HK-2 (cell line): Measurements from ENCODE around the gene COL13A1.

Experiments
- DNase-seq: peaks from one replicate; pipeline ENCODE4 v3.0.0-alpha.2; 2018; ENCODE audit not compliant: unreplicated experiment

The COL13A1 gene

GRCh38 chr10:69791812-69792211, 9.9 kb upstream of the COL13A1 start:
- DNase-seq = no peak

DNA sequence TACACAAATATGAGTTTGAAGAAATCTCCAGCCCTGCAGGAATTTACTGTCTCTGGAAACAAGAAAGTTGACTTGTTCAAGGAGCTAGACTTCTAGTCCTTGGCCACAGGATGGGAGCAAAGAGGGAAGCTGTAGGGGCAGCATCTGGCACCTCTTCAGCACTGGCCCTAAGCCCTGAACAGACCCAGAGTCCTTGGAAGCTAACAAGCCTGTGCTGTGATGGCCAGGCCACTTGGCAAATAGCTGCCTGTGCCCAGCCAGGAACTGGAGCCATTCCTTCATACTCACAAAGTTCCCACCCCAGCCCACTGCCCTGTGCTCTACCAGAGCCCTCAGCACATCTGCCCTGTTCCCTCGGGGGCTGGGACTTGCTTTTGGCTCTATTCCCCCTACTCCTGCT, 9.4 kb upstream of the COL13A1 start:
- DNase-seq = no peak

- no peak for DNase-seq
Observed at GRCh38 chr10:69794673-69795072, 7.0 kb upstream of the COL13A1 start.

DNA sequence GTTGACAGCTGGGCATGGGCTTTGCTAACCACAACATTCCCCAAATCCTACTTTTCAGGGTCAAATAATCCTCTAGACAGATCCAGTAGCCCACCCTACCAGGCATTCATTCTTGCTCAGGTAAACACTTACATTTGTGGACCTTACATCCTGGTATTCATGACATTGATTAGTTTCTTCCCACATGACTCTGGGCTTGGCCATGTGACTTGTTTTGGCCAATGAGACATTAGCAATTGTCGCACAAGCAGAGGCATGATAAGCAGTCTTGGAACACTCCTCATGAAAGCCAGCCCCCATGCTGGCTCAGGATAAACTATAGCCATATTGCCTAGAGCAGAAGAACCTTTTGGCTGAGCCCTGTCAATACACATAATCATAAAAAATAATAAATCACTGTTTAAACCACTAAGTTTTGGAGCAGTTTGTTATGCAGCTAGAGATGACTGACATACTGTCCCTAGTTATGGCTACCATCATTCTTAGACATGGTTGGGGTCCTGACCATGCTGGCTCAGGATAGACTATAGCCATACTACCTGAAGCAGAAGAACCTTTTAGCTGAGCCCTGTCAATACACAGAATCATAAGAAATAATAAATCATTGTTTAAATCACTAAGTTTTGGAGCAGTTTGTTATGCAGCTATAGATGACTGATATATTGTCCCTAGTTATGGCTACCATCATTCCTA, 6.3 kb upstream of the COL13A1 start:
- no peak for DNase-seq

DNA sequence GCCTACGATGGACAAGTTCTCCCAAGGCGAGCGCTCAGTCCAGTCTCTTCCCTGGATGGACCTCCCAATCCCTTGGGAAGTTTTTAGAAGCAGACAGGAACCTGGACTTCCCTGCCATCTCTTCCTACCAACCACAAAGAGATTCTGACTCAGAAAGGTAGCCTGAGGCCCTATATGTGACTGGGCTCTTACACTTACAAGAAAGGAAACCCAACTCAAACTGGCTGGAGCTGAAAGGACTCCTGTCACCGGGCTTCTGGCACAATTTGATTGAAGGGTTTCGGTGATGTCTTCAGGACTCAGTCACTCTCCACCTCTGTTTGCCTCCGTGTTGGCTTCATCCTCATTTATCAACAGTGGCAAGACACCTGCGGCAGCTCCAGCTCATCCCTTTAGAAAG, 3.7 kb upstream of the COL13A1 start:
- no peak for DNase-seq

DNA sequence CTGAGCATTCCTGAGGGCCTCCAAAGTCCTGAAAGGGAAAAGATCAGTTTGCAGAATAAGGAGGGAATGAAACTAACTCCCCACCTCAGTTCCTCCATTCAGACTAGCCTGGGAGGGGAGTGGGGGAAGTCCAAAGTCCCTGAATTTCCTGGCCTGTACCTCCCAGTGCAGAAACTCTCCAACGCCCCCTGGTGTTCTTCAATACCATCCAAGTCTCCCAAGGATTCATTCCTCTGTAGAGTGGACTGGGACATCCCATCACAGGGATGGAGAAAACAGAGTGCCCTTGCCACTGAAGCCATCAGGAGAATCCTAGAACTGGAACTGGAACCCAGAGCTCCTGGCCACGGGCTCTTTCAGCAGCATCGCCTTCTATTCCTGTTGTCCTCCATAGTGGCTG, 1.6 kb upstream of the COL13A1 start:
- DNase-seq = peak; percentile 54

DNA sequence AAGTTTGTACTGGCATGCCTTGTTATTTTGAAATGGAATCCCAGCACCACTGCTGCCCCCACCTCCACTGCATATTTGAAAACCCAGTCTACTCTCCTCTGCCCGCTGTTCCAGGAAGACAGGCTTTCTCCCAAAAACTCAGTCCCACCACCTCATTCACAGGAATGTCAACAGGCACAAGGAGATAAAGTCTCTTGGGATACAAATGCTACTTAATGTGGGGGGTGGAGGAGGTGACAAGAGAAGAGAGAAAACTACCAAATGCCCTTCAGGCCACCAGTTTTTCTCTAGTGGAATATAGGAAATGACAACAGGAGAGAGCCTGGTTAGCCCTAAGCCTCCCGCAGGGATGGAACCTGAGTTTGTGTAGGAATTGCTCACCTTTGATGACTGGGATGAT, 1.0 kb upstream of the COL13A1 start:
- no peak for DNase-seq

DNA sequence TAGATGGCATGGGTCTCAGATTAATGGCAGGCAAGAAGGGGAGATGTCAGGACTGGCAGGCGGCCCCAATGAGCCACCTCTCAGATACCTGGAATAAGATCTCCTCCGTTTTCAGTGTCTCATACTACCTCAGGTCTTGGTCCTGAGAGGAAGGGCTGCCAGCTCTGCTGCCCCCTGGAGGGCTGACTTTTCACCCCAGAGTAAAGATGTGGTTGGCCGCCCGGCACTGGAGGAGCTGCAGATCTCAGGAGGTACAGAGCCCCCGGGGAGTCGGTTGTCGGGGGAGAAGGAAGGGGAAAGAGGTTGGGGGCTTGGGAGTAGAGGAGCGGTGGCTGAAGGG, 642 bp upstream of the COL13A1 start:
- DNase-seq = peak; percentile 54

DNA sequence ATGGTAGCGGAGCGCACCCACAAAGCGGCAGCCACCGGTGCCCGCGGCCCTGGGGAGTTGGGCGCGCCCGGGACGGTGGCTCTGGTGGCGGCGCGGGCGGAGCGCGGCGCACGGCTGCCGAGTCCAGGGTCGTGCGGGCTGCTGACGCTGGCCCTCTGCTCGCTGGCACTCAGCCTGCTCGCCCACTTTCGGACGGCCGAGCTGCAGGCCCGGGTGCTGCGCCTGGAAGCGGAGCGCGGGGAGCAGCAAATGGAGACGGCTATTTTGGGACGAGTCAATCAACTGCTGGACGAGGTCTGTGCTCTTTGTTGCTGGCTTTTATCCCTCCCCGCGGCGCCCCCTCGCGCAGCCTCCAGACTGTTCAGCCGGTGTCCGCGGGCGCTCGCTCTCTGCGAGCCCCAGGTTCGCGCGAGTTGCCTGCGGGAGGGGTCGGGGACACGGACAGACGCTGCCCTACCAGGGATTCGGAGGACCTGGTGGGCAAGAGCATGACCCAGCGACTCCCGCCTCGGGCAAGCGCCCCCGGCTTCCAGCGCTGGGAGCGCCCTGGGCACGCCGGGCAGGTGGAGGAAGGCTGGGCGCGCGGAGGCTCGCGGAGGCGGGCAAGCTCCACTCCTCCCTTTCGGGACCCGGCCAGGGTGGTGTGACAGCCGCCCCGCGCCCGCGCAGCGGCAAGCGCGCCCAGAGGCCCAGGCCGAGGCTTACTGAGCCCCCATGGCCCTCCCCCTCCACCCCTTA, 887 bp downstream of the COL13A1 start:
- DNase-seq = no peak

DNA sequence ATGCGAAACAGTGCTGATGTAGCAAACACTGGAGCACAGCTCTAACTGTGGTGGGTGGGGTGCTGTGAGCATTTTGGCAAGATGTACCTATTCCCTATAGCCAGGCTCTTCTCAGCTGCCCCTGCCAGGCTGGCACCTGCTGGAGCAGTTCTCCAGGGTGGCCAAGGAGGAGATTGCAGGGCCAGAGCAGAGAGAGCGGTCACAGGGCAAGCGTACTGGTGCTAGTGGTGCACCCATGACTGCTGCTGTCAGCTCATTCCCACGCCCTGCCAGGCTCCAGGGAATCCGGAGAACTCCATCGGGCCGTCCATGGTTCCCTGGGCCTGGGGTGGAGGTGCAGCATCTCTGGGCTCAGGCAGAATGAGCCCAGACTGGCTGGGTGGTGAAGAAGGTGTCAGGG, 2.1 kb downstream of the COL13A1 start:
- no peak for DNase-seq

GRCh38 chr10:69804775-69805174, 3.1 kb downstream of the COL13A1 start:
- no peak for DNase-seq

DNA sequence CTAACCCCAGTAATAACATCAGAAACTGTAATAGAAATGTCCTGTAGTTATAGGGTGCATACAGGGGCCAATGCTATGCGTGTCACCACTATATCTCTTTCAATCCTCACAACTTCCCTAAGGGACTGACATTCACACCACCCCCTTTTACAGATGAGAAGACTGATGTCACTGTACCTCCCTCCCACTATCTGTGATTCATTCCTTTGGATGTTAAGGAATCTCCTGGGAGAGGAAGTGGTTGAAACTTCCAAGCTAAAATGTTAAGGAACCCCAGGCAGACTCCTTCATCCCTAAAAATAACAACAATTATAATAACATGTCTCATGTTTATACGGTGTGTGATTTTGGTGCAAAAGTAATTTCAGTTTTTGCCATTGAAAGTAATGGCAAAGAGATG, 5.4 kb downstream of the COL13A1 start:
- no peak for DNase-seq

DNA sequence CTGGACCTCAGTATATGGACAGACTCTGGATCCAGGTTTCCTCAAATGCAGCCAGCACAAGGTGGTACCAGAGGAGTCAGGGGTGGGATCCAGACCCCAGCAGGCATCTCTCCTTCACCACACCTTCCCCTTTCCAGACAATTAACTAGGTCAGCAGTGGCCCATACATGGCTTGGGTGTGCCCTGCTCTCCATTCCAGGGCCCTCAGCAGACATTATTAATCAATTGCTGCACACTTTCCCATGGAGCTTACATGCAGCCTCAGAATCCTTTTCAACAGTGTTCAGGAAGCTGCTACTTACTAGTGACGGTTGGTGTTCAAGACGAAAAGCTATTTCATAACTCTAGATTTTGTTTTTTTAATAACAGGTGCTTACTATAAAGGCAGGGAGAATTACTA, 6.0 kb downstream of the COL13A1 start:
- no peak for DNase-seq

GRCh38 chr10:69809318-69809717, 7.6 kb downstream of the COL13A1 start:
- no peak for DNase-seq

DNA sequence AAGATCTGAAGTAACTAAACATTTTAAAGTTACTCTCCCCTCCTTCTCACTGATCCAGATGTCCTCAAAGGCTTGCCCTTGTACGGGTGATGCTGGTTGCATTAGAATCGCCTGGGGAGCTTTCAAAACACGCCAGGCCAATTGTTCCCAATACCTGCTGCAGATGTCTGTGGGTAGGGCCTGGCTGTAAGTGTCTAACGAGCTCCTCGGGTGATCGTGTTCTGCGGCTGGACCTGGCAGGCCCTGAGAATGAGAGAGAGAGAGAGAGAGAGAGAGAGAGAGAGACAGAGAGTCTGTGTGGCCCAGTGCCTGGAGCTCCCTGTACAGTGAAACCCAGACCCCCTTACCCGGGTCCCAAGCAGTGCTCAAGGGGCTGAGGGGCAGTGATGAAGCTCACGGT, 8.4 kb downstream of the COL13A1 start:
- DNase-seq = no peak

- no peak for DNase-seq
Observed at GRCh38 chr10:69810675-69811397, 9.1 kb downstream of the COL13A1 start.

GRCh38 chr10:69813632-69814031, 11.9 kb downstream of the COL13A1 start:
- no peak for DNase-seq

DNA sequence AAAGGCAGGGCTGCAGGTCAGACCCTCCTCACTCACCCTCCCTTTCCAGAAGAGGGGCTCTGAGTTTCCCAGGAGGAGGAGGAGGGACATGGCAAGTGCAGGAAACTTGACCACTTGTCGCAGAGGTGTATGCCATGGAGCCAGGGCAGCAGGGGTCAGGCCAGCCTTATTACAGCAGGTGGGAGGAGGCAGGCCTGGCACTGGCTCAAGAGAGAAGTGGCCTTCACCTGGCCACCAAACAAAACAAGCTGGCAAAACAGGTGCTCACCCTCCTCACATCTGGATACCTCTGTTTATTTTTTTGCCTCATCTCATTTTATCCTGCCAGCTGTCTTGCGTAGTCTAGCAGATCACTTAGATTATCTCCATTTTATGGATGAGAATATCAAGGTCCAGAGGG, 12.5 kb downstream of the COL13A1 start:
- DNase-seq = no peak

GRCh38 chr10:69815104-69815503, 13.4 kb downstream of the COL13A1 start:
- no peak for DNase-seq

DNA sequence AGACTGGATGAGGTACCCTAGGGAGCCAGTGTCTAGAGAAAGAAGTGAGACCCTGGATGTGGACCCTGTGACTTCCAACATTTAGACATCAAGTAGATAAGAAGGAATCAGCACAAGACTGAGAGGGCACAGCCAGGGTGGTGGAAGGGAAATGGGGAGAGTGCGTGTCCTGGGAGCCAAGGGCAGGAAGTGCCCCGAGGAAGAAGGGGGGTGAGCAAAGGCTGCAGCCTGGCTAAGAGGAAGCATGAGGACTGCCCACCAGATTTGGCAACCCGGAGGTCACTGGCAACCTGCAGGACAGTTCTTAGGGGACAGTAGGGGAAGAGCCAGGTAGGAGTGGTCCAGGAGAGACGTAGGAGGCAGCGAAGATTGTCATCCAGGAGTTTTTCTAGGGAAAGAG, 14.8 kb downstream of the COL13A1 start:
- no peak for DNase-seq

DNA sequence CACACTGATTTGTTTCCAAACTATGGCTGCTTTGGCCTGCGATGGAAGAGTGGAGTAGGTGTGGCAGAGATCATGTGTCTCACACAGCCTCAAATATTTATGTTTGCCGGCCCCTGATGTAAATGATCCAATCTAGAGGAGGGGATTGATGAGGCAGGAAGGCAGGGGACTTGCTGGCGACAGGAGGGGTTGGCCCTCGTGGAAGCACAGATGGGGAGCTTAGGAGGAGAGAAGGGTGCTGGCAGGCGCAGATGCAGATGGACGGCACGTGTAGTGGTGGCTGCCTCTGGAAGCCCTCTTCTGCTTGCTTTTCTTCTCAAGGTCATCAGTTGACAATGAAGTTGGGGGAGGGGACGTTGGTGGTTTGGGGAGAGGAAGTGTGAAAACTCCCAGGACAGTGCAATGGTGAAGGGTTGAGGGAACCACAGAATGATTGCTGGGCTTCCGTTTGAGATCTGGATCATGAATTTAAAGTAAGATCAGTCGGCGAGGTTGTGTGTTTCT, 15.4 kb downstream of the COL13A1 start:
- no peak for DNase-seq

DNA sequence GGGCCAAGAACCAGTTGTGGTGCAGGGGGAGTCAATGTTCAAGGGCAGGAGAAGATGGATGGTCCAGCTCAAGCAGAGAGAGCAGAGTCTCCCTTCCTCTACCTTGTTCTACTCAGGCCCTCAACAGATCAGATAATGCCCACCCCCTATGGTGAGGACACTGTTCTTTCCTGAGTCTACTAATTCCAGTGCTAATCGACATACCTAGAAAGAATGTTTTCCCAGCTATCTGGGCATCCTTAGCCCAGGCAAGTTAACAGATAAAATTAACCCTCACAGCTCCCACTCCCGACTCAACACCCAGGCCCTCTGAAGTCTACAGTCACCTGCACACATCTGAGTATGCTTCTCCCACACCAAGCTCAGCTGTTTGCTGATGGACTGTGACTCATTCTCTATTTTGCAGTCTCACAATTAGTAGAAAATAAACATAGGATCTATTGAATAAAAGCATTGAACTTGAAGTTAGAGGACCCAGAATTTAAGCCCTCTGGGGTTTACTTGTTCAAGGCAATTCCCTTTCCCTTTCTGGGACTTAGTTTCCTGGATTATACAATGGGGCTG, 17.1 kb downstream of the COL13A1 start:
- DNase-seq = no peak
